GM19240 (cell line): ENCODE results near the gene ATP6V1E1.

ENCODE experiments used
- DNase-seq: peaks from one replicate; pipeline ENCODE4 v3.0.0; 2011; ENCODE audit warnings: low spot score; ENCODE audit not compliant: insufficient read length

The ATP6V1E1 gene

GRCh38 chr22:17548010-17548755, 80.4 kb downstream of the ATP6V1E1 start:
- DNase-seq, result no peak

GRCh38 chr22:17542452-17542851, 86.1 kb downstream of the ATP6V1E1 start:
- no peak for DNase-seq
